NAMALWA (cell line): ENCODE measurements around the gene TLR1.
"Not testable (repeated sequence)": the region's sequence is repeated elsewhere in the genome, so short reads cannot be mapped to it uniquely, and the experiment has no call there.

ENCODE experiments used
- DNase-seq: peaks from one replicate; pipeline ENCODE4 v3.0.0-alpha.2; 2015; ENCODE audit warnings: low spot score

Gene TLR1

GRCh38 chr4:38774181-38774955 is 30.2 kb downstream of the TLR1 start:
- DNase-seq, result no peak

- not testable (repeated sequence) for DNase-seq
Observed at GRCh38 chr4:38770281-38770680, 34.3 kb downstream of the TLR1 start.

GRCh38 chr4:38769857-38770256 is 34.7 kb downstream of the TLR1 start:
- no peak for DNase-seq

- DNase-seq, result no peak
Observed at GRCh38 chr4:38769441-38769840, 35.1 kb downstream of the TLR1 start.

GRCh38 chr4:38768968-38769394 is 35.6 kb downstream of the TLR1 start:
- no peak for DNase-seq

- DNase-seq, result not testable (repeated sequence)
Observed at GRCh38 chr4:38766940-38767339, 37.7 kb downstream of the TLR1 start.

- DNase-seq, result no peak
Observed at GRCh38 chr4:38765382-38765781, 39.2 kb downstream of the TLR1 start.

- DNase-seq, result no peak
Observed at GRCh38 chr4:38764277-38764676, 40.3 kb downstream of the TLR1 start.

GRCh38 chr4:38762560-38762959 is 42.0 kb downstream of the TLR1 start:
- DNase-seq, result peak; percentile 80

GRCh38 chr4:38759790-38760122 is 44.8 kb downstream of the TLR1 start:
- DNase-seq, result no peak

- DNase-seq, result peak; percentile 90
Observed at GRCh38 chr4:38759113-38759789, 45.3 kb downstream of the TLR1 start.

- DNase-seq, result peak; percentile 38
Observed at GRCh38 chr4:38757945-38758600, 46.5 kb downstream of the TLR1 start.

- DNase-seq, result peak; percentile 20
Observed at GRCh38 chr4:38752941-38753806, 51.4 kb downstream of the TLR1 start.

- no peak for DNase-seq
Observed at GRCh38 chr4:38752372-38752940, 52.1 kb downstream of the TLR1 start.

GRCh38 chr4:38751341-38752010 is 53.1 kb downstream of the TLR1 start:
- no peak for DNase-seq

- DNase-seq, result no peak
Observed at GRCh38 chr4:38749336-38749735, 55.3 kb downstream of the TLR1 start.

- DNase-seq, result no peak
Observed at GRCh38 chr4:38747629-38748028, 57.0 kb downstream of the TLR1 start.
